Loucy (cell line): ENCODE measurements around the gene CENPF.

ENCODE experiments used
- EZH2phosphoT487 ChIP-seq: fragments of 200-600 bp; IDR thresholded peaks from 2 replicates; pipeline ENCODE4 v1.6.1; 2018; ENCODE audit warnings: antibody characterized with exemption, mild to moderate bottlenecking, moderate library complexity, borderline replicate concordance
- TF ChIP-seq, protein P1 (sequence below): fragments of 200-600 bp; sonication (generic); conservative IDR thresholded peaks from 2 replicates; pipeline ENCODE4 v1.5.1; 2014; ENCODE audit warnings: mild to moderate bottlenecking, antibody characterized with exemption, low read length

DNA sequence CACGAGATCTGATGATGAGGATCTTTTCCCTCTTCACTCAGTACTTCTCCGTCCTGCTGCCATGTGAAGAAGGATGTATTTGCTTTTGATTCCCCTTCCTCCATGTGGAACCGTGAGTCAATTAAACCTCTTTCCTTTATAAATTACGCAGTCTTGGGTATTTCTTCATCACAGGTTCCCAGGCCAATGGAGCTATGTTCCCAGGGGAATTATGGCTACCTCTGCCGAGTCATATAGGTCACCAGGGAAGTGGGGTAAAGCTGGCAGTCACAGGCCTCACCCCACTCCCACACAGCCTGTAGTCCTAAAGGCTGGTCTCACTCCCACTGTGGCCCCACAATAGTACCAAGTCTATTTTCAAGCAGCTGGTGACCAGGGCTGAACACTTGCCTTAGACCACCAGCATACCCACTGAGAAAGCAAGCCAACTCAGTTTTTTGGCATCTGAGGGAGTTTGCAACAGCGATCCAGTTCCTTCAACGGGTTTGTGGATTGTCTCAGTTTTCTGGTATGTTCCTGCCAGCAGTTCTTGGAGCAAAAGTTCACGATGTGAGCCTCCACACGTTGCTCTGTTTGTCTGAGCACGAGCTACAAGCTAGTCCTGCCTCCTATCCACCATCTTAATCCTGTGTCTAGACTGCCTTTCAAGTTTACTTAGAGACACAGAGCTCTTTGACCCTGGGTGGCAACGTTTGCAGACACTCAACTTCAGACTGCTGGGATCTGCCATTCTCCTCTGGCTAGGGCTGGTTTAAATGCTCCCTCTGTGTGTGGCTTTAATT lies 104.5 kb downstream of the CENPF start:
- TF ChIP-seq, protein P1, sequence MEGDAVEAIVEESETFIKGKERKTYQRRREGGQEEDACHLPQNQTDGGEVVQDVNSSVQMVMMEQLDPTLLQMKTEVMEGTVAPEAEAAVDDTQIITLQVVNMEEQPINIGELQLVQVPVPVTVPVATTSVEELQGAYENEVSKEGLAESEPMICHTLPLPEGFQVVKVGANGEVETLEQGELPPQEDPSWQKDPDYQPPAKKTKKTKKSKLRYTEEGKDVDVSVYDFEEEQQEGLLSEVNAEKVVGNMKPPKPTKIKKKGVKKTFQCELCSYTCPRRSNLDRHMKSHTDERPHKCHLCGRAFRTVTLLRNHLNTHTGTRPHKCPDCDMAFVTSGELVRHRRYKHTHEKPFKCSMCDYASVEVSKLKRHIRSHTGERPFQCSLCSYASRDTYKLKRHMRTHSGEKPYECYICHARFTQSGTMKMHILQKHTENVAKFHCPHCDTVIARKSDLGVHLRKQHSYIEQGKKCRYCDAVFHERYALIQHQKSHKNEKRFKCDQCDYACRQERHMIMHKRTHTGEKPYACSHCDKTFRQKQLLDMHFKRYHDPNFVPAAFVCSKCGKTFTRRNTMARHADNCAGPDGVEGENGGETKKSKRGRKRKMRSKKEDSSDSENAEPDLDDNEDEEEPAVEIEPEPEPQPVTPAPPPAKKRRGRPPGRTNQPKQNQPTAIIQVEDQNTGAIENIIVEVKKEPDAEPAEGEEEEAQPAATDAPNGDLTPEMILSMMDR, result no peak
- no peak for TF ChIP-seq EZH2phosphoT487
